ENCODE results near the gene METTL1. TPM values are rescaled to one million over a fixed set of nuclear protein-coding genes. Genes with fewer than 3 reads are reported as not detected.
"Not testable (repeated sequence)": the region's sequence is repeated elsewhere in the genome, so short reads cannot be mapped to it uniquely, and the experiment has no call there.

Gene METTL1
- polyA plus RNA-seq, 1 donor, result 24.4 TPM

DNA sequence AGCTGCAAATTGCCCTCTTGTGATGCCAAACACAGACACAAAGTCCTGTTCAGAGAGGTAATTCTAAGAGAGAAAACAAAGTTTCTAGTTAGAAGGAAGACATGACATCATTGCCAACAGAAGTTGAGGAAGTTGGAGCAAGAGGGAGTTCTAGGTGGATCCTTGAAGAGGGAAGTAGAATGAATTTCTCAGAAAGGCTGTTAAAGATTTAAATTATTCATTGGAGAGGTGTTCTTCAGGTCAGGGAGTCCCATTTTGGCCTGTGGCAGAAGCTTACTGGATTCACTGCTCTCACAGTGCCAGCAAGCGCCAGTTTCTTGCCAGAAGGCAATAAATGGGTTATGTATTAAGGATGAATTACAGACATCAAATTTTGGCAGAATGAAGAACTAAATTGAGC is 26.0 kb upstream of the METTL1 start:
- no peak for DNase-seq (ENCODE audit: low read depth)

DNA sequence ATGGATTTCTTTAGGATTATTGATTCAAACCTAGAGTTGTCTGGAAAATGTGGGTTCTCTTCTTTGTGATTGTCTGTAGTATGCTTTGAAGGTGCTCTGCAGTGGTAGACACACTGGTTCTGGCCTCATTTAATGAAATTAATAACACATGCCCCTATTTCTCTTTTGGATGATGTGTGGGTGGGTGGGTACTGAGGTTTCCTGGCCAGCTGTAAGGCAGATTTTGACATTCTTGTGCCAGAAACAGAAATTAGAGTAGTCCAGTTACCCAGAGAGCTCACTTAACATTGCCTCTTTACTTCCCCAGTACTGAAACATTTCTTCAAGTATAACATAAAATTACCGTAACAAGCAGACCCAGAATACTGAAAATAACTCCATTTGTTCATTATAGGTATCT is 25.1 kb upstream of the METTL1 start:
- DNase-seq (ENCODE audit: low read depth), result no peak

DNA sequence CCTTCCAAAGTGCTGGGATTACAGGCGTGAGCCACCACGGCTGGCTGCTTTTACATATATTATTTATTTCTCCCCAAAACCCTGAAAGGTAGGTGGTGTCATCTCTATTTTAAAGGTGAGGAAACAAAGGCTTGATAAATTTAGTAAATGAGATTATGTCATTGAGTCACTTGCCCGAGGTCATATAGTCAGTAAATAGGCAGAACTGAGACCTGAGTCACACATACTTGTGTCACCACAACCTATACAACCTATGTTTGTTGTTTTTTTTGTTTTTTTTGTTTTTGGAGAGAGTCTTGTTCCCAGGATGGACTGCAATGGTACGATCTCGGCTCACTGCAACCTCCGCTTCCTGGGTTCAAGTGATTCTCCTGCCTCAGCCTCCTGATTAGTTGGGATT is 23.4 kb upstream of the METTL1 start:
- DNase-seq (ENCODE audit: low read depth), result no peak

DNA sequence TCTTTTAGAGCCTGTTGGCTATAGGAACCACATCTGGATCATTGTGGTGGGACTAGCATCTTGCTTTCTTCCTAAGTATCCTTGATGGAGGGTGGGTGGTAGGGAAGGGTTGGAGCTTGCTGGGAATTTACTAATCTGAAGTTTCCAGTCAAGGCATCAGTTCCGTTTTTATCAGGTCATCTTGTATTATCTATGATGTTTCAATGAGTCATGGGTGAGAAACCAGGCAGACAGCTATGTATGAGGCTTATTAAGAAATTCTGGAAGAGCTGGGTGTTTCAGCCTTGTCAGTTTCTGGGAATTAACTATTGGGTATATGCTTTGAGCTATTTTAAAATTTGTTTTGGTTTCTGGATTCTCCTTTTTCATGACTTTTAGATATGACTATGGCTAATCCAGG is 22.0 kb upstream of the METTL1 start:
- DNase-seq (ENCODE audit: low read depth), result no peak

DNA sequence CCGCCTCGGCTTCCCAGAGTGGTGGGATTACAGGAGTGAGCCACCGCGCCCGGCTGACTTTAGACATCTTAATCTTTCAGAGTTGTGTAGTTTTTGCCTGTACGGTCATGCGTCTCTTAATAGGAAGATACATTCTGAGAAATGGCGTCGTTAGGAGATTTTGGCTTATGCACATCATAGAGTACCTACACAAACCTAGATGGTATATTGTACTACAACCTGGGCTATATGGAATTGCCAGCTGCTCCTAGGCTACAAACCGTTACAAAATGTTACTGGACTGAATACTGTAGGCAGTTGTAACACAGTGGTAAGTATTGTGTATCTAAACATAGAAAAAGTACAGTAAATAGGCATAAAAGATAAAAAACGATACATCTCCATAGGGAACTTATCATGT is 12.0 kb upstream of the METTL1 start:
- DNase-seq (ENCODE audit: low read depth), result no peak

DNA sequence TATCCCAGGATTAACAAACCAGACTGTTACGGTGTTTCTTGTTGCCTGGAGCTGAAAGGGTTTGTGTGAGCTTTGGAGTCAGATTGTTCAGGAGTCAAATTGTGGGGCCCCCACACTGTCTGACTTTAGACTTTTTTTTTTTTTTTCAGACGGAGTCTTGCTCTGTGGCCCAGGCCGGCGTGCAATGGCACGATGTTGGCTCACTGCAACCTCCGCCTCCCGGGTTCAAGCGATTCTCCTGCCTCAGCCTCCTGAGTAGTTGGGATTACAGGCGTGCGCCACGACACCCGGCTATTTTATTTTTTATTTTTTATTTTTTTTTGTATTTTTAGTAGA is 11.5 kb upstream of the METTL1 start:
- DNase-seq (ENCODE audit: low read depth), result no peak

DNA sequence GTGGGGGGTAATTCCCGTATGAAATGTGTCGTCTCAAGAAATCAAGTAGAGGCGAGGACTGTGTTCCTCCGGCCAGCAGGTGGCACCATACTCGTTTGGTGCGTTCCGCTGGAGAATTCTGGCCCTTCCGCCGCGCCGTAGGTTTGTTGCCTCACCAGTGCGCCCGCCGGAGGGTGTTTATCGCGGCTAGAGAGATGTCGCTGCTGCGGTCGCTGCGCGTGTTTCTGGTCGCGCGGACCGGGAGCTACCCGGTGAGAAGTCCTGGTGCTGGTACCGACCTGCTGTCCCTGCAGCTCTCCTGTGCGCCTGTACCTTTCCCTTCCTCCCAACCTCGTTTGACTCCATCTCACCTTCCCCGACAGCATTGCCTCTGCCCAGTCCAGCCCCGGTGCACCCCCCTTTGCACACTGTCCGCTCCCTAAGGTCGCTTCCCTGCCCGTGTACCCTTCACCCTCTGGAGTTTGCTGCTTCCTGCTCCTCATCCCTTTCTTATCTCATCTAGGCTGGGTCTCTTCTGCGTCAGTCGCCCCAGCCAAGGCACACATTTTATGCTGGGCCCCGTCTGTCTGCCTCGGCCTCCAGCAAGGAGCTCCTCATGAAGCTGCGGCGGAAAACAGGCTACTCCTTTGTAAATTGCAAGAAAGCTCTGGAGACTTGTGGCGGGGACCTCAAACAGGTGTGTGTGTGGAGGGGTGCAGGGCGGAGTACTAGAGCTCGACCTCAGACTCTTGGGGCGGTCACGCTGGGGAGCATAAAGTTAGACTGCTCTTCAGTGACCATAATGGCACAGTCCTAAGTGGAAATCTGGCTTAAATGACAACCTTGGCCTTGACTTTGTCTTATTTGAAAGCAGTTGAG is 10.9 kb upstream of the METTL1 start, which contains the start of gene TSFM:
TSFM (plus strand) TSS at position 180 of the 858 bp plus-strand sequence; CDS start at position 195, 15 bp downstream.
- peak; percentile 89 for DNase-seq (ENCODE audit: low read depth)

DNA sequence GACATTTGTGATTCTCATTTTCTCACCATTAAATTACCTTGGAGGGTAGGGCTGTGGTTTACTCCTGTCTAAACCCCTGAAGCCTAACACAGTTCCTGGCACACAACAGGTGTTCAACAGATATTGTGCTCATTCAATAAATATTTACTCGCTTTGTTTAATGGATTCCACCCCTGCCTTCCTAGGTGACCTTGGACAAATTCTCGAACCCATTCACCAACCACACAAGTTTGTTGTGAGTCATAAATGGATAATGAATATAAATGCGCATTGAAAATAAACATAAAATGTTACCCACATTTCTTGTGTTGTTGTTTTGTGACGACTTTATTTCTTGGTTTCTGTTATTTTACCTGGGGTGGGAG is 10.3 kb upstream of the METTL1 start:
- DNase-seq (ENCODE audit: low read depth), result no peak

DNA sequence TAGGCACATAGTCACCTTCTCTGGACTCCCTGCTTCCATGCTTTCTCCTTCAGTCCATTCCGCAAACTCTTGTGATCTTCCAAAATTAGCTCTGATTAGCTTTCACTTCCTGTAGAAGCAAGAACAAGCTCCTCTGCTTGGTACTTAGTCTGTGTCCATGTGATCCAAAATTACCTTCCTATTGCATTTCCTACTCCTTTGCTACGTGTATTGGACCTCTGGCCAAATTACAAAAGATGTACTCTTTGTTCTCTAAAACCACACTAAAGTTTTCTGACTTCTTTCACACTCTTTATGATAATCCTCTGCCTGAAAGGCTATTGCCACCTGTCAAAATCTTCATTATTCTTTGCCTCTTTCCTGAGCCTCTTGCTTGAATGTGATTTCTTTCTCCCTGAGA is 9.9 kb upstream of the METTL1 start:
- DNase-seq (ENCODE audit: low read depth), result no peak

DNA sequence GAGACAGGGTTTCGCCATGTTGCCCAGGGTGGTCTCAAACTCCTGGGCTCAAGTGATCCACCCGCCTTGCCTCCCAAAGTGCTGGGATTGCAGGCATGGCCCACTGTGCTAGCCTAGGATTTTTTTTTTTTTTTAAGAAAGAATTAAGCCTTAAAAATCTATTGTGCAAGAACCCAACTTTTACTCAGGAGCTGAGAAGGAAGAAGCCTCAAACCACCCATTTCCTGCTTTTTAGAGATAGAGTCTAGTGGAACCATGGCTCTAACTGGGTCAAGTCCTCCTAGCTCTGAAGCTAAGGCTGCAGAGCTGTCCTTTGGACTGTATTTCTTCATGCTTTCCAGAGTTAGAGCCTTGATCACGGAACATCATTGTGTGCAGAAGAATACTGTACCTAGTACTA is 9.3 kb upstream of the METTL1 start:
- no peak for DNase-seq (ENCODE audit: low read depth)

DNA sequence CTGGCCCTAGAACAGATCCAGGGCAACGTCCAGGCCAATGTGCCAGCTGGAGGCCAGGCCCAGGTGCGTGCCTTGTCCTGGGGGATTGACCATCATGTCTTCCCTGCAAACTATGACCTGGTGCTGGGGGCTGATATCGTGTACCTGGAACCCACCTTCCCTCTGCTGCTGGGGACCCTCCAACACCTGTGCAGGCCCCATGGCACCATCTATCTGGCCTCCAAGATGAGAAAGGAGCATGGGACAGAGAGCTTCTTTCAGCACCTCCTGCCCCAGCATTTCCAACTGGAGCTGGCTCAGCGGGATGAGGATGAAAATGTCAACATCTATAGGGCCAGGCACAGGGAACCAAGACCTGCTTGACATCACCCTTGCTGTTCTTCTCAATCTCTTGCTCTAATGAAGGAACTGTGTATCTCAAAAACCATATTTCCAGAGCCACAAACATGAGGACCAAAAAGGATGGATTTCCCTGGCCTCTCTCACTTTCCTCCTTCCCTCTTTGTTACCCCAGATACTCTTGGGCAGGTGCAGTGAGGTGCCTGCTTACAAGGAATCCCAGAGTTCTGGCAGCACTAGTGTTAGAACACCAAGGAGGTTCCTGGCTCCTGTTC is 8.5 kb upstream of the METTL1 start:
- no peak for DNase-seq (ENCODE audit: low read depth)

DNA sequence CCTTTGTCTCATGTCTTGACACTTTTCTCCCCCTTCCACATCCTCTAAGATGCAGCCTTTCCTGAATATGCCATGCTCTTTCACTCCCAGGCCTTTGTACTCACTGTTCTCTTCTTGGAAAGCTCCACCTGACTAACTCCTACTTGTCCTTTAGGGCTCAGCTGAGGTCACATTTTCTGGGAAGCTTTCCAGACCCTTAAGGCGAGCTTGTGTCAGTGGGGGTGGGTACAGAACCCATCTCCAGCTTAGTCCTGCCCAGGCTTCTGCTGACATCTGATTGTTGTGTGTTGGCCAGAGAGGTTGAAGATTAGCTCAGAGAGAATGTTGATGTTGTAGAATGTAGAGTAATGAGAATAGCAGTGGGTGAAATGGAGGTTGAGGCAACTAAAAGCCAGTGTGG is 7.8 kb upstream of the METTL1 start:
- DNase-seq (ENCODE audit: low read depth), result no peak

DNA sequence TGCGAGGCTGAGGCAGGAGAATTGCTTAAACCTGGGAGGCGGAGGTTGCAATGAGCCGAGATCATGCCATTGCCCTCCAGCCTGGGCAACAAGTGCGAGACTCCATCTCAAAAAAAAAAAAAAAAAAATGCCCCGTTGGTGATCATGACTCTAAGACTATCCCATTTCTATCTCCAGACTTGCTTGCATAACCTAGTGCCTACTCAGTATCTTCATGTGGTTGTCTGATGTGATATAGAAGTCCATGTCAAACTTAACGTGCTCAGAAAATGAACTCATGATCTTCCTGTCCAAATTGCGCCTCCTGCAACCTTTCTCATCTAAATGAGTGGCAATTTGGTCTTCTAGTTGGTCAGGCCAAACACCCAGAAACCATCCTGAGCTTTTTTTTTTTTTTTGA is 6.0 kb upstream of the METTL1 start:
- DNase-seq (ENCODE audit: low read depth), result no peak

DNA sequence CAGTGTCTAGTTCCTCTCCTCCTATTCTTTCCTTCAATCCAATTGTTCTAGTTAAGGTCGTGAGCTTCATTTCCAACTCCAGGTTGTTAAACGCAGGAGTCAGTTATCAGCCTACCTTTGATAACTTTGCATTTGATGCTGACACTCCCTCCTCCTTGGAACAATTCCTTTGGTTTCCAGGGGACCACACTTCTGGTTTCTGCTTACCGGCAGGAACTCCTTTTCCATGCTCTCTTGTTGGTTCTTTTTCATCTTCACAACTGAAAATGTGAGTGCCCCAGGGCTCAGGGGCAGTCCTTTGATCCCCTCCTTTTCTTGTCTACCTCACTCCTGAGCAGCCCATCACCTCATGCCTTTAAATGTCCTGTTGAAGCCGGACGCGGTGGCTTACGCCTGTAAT is 5.5 kb upstream of the METTL1 start:
- no peak for DNase-seq (ENCODE audit: low read depth)

DNA sequence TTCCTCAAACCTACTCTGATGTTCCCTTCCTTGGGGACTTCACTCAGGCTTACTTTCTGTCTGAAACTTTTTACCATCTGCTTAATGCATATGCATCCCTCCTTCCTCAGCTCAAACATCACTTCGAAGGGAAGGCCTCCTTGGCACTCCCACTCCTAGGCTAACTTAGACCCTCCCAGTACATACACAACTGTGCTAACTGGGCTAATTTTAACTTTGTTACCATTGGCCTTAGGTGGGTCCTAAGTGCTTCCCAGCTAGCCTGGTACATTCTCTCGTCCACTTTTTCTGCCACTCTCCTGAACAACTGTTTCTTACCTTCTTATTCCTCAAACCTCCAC is 4.3 kb upstream of the METTL1 start:
- DNase-seq (ENCODE audit: low read depth), result no peak

DNA sequence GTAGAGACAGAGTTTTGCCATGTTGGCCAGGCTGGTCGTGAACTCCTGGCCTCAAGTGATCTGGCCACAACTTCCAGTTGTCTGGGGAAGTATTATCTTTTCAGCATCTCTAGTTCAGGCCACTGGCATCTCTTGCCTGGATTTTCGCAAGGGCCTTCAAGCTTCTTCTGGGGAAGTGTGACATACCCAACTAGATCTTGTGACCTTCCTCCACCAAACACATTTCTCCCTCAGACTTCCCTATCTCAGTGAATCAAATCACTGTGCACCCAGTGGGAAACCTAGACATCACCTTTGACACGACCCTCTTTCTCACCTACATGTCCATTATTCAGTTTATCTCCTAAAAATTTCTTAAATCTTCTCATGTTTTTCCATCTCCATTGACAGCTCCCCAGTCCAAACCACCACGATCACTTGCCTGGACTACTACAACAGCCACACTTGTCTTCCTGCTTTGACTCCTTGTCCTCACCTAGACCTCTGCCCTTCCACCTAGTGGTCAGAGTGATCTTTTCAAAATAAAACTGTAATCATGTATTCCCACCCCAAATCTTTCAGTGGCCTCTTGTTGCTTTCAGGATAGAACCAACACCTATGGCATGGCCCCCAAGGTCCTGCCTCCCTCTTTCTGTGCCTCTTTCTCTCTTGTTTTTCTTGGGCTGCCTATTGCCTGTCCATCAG is 3.8 kb upstream of the METTL1 start:
- no peak for DNase-seq (ENCODE audit: low read depth)

DNA sequence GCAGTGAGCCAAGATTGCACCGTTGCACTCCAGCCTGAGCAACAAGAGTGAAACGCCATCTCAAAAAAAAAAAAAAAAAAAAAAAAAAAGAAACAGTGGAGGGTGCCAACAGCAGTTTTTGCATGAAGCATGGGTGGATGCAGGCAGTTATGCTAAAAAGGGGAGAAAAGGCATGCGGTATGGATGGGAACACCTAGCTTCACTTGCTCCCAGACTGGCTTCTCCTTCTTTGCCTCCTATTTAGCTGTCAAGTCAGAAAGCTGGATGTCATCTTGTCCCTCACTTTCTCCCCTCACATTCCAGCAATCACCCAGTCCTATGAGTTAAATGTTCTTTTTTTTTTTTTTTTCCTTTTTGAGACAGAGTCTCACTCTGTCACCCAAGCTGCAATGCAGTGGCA is 3.1 kb upstream of the METTL1 start:
- no peak for DNase-seq (ENCODE audit: low read depth)

DNA sequence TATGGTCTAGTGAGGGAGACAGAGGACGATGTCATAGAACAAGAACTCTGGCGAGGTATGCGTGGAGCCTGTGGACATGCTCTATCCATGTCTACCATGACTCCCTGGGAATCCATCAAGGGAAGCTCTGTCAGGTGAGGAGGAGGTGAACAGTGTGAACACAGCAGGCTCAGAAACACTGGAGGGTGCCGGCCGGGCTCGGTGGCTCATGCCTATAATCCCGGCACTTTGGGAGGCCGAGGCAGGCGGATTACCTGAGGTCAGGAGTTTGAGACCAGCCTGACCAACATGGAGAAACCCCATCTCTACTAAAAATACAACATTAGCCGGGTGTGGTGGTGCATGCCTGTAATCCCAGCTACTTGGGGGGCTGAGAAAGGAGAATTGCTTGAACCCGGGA is 2.7 kb upstream of the METTL1 start:
- DNase-seq (ENCODE audit: low read depth), result not testable (repeated sequence)

DNA sequence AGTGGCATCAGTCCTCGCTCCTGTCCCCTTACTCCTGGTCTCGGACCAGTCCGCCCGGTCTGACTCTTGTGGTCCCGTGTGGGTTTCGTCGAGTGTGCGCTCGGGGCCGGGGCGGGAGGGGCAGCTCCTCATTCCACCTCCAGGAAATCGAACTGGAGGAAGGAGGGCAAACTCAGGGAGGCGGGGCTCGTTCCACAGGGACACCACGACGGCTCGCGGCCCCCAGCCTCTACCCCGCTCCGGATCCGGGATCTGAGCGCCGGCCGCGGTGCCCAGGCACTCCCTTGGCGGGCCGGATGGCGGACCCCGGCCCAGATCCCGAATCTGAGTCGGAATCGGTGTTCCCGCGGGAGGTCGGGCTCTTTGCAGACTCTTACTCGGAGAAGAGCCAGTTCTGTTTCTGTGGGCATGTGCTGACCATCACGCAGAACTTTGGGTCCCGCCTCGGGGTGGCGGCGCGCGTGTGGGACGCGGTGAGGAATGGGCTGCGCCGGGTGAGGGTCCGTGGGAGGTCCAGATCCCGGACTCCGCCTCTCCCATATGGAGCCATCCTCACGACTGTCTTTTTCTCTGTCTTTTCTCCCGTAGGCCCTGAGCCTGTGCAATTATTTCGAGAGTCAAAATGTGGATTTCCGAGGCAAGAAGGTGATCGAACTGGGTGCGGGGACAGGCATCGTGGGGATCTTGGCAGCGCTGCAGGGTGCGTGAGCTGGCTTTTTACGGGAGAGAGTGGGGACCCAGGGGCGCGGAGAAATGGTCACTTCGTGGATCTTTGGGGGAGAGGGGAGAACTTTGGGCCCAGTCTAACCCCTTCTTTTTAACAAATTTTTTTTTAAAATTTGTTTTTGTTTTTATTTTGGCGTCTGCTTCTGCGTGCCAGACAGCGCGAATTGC is 771 bp upstream of the METTL1 start, which contains the start of gene EEF1AKMT3:
EEF1AKMT3 (plus strand) TSS at position 186 of the 894 bp plus-strand sequence; CDS start at position 297, 111 bp downstream.
- DNase-seq (ENCODE audit: low read depth), result no peak

DNA sequence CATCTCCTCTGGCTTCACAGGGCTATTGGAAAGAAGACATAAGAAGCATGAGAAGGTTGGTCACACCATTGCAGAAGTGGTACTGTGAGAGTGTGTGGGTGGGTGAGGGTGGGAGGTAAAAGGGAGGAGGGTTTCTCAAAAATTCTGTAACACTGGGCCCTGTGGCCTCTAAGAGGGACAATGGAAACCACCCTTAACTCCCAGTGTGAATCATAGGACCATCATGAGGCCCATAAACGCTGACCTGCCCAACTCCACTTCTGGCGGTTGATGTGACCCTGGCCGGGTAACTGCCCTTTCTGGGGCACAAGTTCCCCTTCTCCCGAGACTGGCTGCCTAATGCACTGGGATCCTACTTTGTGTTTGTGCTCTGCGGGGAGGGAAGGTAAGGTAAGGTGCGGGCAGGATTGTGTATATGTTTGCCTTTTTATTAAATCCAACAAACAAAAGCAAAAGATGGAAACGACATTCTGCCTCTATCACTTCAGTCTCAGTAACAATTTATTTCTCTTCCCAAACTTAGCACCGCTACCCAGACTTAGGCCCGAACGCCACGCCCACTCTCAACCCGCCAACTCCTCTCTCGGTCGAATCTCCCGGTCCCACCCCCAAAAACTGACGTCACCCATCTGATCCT is 551 bp downstream of the METTL1 start:
- peak; percentile 89 for DNase-seq (ENCODE audit: low read depth)

DNA sequence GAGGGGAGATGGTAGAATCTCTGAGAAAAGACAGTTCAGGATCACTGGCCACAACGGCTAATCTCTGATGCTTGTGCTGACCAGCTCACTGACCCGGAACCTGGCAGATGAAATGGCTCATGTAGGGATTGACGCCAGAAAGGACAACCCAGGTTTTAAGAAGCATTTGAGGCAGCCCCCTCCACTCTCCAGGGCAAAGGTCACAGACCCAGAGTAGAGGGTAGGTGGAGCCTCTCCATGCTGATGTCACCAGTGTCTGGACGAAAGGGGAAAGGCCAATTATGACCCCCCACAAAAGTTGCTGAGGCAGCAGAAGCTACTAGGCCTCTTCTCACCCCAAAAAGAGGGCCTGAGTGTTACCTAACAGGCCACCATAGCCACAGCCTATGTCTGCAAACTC is 1.2 kb downstream of the METTL1 start:
- no peak for DNase-seq (ENCODE audit: low read depth)
